ENCODE results near the gene PMP22.

The PMP22 gene

GRCh38 chr17:15265131-15265530 lies at the start of gene PMP22:
Gene PMP22, minus strand, starts transcription at chr17:15265326. Its CDS starts 4,599 bp downstream, at chr17:15260727.
- no peak for DNase-seq (ENCODE audit: low read depth)

GRCh38 chr17:15311996-15312395 lies 46.9 kb upstream of the PMP22 start:
- no peak for DNase-seq (ENCODE audit: low read depth)

DNA sequence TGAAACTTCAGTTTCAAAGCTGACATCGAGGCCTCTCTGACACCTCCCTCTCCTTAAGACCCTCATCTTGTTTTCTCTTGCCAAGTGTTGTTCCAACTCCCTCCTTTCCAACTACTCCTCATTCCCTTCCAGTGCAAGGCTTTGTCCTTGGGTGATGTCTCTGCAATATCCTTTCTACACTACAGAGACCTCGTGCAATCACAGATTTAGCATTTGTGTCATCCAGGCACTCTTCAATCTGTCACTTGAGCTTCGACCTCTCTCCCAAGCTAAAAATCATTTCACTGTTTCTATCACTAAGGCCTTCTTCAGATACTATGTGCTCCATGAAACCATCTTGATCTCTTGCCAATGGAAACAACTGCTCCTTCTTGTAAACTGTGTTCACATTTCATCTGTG lies 44.7 kb upstream of the PMP22 start:
- no peak for DNase-seq (ENCODE audit: low read depth)

DNA sequence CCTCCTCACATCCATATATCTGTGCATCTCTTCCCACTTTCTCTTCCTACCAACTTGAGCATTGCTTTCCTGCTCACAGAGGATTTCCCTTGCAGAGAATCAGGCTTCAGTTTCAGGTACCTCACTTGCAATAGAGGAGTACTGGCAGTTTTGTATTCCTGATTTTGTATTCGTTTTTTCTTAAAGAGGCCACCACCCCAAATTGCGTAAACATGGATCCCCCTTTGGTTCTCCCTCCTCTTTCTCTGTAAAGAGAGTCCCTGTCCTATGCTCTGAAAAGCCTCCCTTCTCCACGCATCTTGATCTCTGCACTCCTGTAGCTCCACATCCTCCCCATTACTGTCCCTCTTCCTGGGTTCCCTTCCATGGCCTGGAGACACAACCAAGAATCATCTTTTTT lies 44.1 kb upstream of the PMP22 start:
- DNase-seq (ENCODE audit: low read depth), result no peak

- no peak for DNase-seq (ENCODE audit: low read depth)
These were observed 43.6 kb upstream of the PMP22 start for GRCh38 chr17:15308758-15309157.

- no peak for DNase-seq (ENCODE audit: low read depth)
These were observed 42.6 kb upstream of the PMP22 start for GRCh38 chr17:15307710-15308111.

DNA sequence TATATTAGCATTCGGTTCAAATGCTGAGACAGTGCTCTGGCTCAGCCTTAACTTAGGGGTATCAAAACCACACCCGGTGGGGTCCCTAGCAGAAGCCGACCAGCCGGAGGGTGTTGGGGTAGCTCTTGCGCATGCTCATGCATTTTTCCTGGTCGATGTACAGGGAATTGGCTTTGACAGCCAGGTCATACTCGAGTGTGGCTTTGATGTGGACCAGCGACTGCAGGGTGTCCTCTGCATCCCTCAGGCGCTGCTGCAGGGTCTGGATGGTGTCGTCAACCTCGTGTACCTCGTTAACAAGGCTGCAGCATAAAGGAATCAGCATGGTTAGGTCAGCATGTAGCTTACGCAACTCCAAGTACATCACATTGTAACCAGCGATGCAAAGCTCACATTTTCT lies 38.7 kb upstream of the PMP22 start:
- no peak for DNase-seq (ENCODE audit: low read depth)

- no peak for DNase-seq (ENCODE audit: low read depth)
These were observed 38.1 kb upstream of the PMP22 start for GRCh38 chr17:15303268-15303667.

DNA sequence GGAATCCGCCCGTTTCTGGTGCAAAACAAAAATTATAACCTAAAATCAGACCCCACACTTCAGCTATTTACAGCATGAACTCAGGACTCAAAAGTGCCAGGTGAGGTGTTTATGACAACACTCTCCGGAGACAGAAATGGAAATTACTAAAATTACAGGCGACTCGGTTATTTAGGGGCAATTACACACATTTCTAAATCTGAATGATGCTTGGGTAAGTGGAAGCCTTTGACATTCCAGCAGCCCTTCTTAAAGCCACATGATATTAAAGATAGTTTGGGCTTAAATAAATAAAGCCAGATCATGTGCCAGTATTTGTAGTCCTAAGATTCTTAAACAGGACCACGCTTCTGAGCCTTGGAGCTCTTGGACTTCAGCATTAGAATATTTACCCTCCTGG lies 36.7 kb upstream of the PMP22 start:
- no peak for DNase-seq (ENCODE audit: low read depth)

DNA sequence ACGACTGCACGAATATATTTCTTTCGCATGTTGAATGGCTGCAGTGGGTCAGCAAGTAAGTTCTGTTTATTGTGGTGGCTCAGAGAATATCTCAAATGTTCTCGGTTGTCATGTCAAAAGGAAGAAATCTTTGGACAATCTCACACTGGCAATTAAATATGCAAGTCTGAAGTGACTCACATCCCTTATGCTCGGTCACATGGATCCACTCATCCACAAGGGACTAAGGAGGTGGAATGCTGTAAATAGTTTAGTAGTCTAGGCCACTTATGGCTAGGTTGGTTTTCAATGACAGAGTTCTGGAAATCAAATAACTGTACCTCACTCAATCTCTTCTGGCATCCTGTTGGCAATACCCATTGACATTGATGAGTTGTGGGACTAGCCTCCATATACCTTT lies 33.0 kb upstream of the PMP22 start:
- DNase-seq (ENCODE audit: low read depth), result no peak

DNA sequence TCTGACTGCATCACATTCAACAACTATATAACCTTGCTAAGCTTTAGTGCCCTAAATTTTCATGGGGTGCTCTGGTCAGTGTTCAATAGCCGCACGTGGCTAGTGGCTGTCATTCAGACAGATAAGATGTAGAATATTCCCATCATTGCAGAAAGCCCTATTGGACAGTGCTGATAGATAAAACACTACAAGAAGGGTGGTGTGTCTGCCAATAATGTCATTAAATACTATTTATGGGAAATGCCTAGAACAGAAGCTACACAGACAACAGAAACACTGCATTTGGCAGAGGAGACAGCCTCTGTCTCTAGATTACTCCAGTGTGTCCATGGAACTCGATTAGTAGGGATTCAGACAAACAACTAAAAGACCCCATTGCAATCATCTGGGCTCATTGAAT lies 28.4 kb upstream of the PMP22 start:
- DNase-seq (ENCODE audit: low read depth), result no peak

DNA sequence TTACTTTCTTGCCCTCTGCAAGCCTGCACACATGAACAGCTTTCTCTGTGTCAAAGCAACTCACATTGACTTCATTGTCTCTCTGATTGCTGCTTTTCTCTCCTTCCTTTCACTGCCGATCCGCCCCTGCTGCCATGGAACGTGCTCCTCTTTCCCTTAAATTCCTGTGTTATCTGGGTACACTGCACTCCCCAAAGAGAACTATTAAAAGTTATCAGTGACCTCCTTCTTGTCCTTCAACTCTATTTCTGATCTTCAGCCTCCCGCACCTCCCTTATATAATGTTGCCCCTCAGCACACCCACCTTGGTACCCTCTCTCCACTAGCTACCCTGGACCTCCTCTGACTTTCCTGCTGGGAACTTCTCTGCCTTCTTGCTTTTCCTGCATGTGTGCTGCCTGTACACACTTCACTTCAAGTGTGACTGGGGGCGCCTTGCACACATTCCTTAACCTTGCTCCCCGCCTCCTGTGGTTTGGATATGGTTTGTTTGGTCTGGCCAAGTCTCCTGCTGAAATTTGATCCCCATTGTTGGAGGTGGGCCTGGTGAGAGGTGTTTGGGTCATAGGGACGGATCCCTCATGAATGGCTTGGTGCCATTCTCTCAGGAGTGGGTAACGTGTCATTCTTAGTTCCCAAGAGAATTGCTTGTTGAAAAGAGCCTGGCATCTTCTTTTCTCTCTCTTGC lies 26.7 kb upstream of the PMP22 start:
- no peak for DNase-seq (ENCODE audit: low read depth)

GRCh38 chr17:15290605-15291004 lies 25.5 kb upstream of the PMP22 start:
- DNase-seq (ENCODE audit: low read depth), result no peak

DNA sequence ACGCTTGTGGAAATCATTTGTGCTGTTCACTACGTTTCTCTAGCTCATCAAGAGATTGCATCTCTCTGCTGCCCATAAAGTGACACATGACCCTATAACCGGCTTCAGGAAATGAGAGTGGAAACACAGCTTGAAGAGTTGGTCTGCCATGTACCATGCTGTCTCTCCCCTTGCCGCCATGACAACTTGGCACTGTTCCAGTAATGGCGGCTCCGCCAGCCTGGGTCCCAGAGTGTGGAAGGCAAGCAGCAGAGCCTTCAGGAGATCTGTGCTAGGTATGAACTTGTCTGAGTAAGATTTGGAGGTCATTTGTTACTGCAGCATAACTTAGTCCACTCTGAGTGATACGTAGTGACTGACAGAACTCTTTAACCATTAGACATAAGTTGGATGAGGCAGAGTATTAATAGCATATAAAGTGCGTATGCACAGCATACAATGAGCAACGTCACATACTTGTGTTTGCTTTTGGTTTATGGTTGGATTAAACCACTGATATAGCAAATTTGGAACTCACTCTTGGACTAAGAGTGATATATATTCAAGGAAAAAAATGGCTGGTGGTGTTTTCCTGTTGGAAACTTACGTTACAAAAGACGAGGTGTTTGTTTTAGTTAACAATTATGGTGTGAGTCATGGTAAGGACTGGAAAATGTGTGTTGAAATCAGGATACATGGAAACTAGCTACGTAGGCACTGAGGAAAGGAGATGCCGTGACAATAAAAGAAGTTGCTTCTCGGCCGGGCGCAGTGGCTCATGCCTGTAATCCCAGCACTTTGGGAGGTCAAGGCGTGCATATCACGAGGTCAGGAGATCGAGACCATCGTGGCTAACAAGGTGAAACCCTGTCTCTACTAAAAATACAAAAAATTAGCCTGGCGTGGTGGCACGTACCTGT lies 24.4 kb upstream of the PMP22 start:
- no peak for DNase-seq (ENCODE audit: low read depth)

DNA sequence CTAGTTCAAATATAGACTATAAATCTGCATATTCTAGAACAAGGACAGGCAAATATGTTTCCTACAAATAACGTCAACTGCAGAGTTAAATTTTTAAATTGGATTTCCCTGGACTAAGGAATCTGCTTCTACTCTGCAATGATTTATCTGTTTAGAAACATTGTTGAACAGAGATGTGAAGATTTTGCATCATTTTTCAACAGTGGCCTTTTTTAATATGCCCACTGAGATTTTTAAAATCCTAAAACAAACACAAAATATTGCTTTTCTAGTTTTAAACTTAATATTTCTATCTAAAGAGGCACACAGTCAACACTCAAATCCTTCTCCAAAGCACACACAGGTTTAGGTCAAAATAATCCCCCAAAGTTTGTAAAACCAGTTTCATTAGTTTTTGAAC lies 23.7 kb upstream of the PMP22 start:
- DNase-seq (ENCODE audit: low read depth), result no peak

DNA sequence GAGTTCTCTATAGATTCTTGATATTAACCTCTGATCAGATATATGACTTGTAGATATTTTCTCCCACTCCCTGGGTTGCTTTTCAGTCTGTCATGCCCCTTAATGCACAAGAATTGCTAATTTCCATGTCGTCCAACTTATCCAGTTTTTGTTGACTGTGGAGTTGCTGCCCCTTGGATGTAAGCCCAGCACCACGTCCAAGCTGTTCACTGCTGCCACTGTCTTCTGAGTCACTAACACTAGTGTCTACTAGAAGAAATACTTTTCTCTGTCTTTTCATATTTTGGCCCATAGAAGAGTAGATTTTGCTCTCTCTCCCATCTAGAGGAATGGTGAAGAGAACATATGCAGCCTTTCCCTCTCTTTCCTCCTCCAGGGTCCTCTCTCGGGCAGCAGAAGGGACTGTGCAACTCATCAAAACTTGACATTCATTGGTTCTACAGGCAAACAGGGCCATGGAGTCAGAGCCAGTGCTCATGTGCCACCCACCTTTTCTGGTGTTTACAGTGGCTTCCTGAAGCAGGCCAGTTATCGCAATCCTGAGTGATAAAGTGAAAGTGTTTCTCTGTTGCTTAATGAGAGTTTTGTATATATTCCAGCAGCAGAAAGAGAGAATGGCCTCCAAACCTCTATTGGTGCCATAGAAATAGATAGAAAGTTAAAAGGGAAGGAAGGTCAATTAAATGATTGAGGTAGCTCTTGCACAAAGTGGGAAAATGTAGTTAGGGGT lies 22.6 kb upstream of the PMP22 start:
- DNase-seq (ENCODE audit: low read depth), result no peak

GRCh38 chr17:15285466-15285865 lies 20.3 kb upstream of the PMP22 start:
- no peak for DNase-seq (ENCODE audit: low read depth)

- no peak for DNase-seq (ENCODE audit: low read depth)
These were observed 19.4 kb upstream of the PMP22 start for GRCh38 chr17:15284537-15284936.

DNA sequence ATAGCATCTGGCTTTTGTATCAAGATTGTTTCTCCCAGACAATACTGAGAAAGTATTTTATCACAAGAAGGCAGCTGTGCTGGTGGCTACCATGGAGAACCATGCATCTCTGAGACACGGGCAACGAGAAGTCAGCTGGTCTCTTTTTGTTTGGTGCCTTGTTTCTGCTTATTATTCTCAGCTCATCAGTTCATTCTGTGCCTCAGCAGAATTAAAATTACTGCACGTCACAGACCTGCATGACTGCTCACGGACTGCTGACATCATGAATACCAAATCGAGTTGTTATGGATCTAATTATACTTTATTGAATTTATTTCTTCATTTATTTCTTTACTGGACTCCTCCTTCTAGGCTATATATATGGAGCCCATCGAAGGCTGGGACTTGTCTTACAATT lies 19.0 kb upstream of the PMP22 start:
- DNase-seq (ENCODE audit: low read depth), result no peak

GRCh38 chr17:15281909-15282308 lies 16.8 kb upstream of the PMP22 start:
- DNase-seq (ENCODE audit: low read depth), result no peak

- peak; percentile 84 for DNase-seq (ENCODE audit: low read depth)
These were observed 13.9 kb upstream of the PMP22 start for GRCh38 chr17:15278924-15279477.

DNA sequence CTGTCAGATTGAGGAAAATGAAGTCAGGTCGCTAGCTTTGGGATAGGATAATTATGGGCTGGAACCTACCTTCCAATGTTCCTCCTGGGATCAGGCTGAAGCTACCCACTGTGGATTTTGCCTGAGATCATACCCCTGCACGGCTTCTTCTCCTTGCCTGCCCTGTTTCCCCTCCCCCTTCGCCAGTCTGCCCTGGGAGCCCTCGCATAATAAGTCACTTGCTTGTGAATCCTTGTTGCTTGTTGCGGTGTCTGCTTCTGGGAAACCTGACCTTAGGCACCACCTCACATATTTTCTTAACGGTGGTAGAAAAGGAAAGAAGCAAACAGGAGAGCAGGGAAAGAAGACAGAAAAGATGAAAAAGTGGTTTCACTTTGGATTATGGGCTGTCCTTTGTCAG lies 13.3 kb upstream of the PMP22 start:
- DNase-seq (ENCODE audit: low read depth), result no peak

DNA sequence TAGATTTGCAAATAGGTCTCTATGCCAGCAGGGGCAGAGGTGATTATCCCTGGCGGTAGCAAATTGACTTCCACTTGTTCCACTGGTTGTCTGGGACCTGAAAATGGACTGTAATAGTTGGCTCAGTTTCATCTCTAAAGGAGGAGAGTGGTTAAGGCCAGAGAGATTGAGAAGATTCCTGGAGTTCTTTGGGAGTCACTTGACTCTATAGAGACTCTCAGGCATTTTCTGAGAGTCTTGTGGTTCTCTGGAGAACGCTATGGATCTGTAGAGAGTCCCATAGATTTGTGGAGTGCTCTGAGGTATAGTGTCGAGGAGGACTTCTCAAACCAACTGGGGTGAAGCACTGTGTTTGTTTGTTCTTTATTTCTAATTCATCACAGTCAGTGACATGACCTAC lies 8.9 kb upstream of the PMP22 start:
- no peak for DNase-seq (ENCODE audit: low read depth)
